OCI-LY1 (cell line): Measurements from ENCODE around the gene SAAL1.
A peak's percentile ranks its signal among the peaks of the same experiment; 100 is the strongest.

Experiments used
- H2AFZ ChIP-seq: fragments of 200-600 bp; sonication (generic), shearing (Covaris generic); 2 replicates; pipeline ENCODE4 v1.6.0; 2014; ENCODE audit warnings: antibody characterized with exemption, mild to moderate bottlenecking, low read length
- H3F3A ChIP-seq: fragments of 200-600 bp; sonication (generic), shearing (Covaris generic); 2 replicates; pipeline ENCODE4 v1.6.0; 2014; ENCODE audit warnings: mild to moderate bottlenecking, antibody characterized with exemption, low read length, moderate library complexity; ENCODE audit not compliant: insufficient read depth
- H3K27ac ChIP-seq: fragments of 200-600 bp; sonication (generic); 2 replicates; pipeline ENCODE4 v1.5.1; 2014; ENCODE audit warnings: low read length, mixed run types, mild to moderate bottlenecking, low read depth; ENCODE audit not compliant: poor library complexity, severe bottlenecking
- H3K27me3 ChIP-seq: fragments of 200-600 bp; sonication (generic); 2 replicates; pipeline ENCODE4 v1.6.0; 2014; ENCODE audit warnings: antibody characterized with exemption, mild to moderate bottlenecking, low read length, moderate library complexity; ENCODE audit not compliant: insufficient read depth
- H3K36me3 ChIP-seq: fragments of 200-600 bp; sonication (generic); 2 replicates; pipeline ENCODE4 v1.6.1; 2014; ENCODE audit warnings: mild to moderate bottlenecking, antibody characterized with exemption, low read length, moderate library complexity, mixed read lengths; ENCODE audit not compliant: insufficient read depth
- H3K4me1 ChIP-seq: fragments of 200-600 bp; sonication (generic); 2 replicates; pipeline ENCODE4 v1.5.1; 2014; ENCODE audit warnings: mild to moderate bottlenecking, low read length, moderate library complexity; ENCODE audit not compliant: insufficient read depth, severe bottlenecking
- H3K4me2 ChIP-seq: fragments of 200-600 bp; sonication (generic), shearing (Covaris generic); 2 replicates; pipeline ENCODE4 v1.6.1; 2014; ENCODE audit warnings: low read length
- H3K4me3 ChIP-seq: fragments of 200-600 bp; sonication (generic); 2 replicates; pipeline ENCODE4 v1.5.1; 2014; ENCODE audit warnings: low read length, low read depth, mild to moderate bottlenecking, mixed read lengths; ENCODE audit not compliant: poor library complexity, severe bottlenecking
- H3K79me2 ChIP-seq: fragments of 200-600 bp; shearing (Covaris generic); 2 replicates; pipeline ENCODE4 v1.6.1; 2016; ENCODE audit warnings: mixed run types, low read length, mixed read lengths; ENCODE audit not compliant: insufficient read depth
- H3K9ac ChIP-seq: fragments of 200-600 bp; sonication (generic), shearing (Covaris generic); 2 replicates; pipeline ENCODE4 v1.6.1; 2014; ENCODE audit warnings: mild to moderate bottlenecking, low read length, mixed read lengths
- H3K9me2 ChIP-seq: fragments of 200-600 bp; sonication (generic), shearing (Covaris generic); 2 replicates; pipeline ENCODE4 v1.6.1; 2014; ENCODE audit warnings: low read depth, mild to moderate bottlenecking, low read length, mixed read lengths
- H3K9me3 ChIP-seq: fragments of 200-600 bp; shearing (Covaris generic); 2 replicates; pipeline ENCODE4 v1.6.1; 2014; ENCODE audit warnings: low read length, mixed read lengths
- H4K20me1 ChIP-seq: fragments of 200-600 bp; sonication (generic), shearing (Covaris generic); 2 replicates; pipeline ENCODE4 v1.6.0; 2016; ENCODE audit warnings: mild to moderate bottlenecking, low read length; ENCODE audit not compliant: insufficient read depth
- EZH2 ChIP-seq: fragments of 200-600 bp; sonication (generic), shearing (Covaris generic); IDR thresholded peaks from 2 replicates; pipeline ENCODE4 v1.8.0; 2017; ENCODE audit warnings: borderline replicate concordance, mixed run types, mild to moderate bottlenecking, antibody characterized with exemption, low read length, moderate library complexity, mixed read lengths
- TF ChIP-seq, protein P1 (sequence below): fragments of 200-600 bp; sonication (generic), shearing (Covaris generic); IDR thresholded peaks from 2 replicates; pipeline ENCODE4 v1.5.1; 2017; ENCODE audit warnings: mild to moderate bottlenecking, antibody characterized with exemption, low read length, moderate library complexity, mixed read lengths

SAAL1 gene

DNA sequence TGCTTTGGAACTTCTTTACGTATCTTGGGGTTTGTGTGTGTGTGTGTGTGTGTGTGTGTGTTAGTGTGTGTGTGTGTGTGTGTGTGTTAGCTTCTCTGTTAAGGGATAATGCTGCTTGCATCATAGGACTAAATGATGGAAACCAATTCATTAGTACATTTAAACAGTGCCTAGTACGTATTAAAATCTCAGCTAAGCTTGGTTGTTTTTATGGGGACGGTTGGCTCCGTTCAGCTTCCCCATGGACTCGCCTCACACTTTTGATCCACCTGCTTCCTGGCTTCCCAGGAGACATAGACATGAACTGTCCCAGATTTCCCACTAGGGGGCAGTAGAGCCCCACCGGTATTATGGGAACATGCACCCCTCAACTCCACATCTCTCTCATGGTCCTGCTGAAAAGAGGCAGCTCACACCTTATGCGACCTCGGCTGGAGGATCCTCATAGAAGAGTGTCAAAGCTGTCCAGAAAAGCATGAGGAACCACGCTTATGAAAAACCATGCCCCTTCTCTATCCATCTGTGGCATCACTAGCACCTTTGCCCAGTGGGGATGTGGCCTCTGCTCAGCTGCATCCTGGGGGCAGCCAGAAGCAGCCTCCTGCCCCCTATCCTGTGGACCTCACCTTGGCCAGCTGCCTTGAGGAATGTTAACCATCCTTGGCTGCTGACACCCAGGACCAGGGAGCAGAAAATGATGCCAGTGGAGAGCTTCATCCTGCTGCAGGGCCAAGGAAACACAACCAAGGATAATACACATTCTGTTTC lies 9.7 kb upstream of the SAAL1 start:
- no peaks in the 10 kb centered on the region for H3K4me1 ChIP-seq
- H2AFZ ChIP-seq: no peak overlapping the region
- no peaks in the 10 kb centered on the region for H3K79me2 ChIP-seq
- H3K27ac ChIP-seq: no peak overlapping the region
- no peaks in the 10 kb centered on the region for H3K9me2 ChIP-seq
- H3K27me3 ChIP-seq: no peaks in the 10 kb centered on the region
- no peaks in the 10 kb centered on the region for H3F3A ChIP-seq
- no peaks in the 10 kb centered on the region for H3K9me3 ChIP-seq
- no peak overlapping the region for H3K4me2 ChIP-seq
- H3K9ac ChIP-seq: no peak overlapping the region
- no peaks in the 10 kb centered on the region for H3K36me3 ChIP-seq
- H3K4me3 ChIP-seq: no peak overlapping the region
- TF ChIP-seq, protein P1, sequence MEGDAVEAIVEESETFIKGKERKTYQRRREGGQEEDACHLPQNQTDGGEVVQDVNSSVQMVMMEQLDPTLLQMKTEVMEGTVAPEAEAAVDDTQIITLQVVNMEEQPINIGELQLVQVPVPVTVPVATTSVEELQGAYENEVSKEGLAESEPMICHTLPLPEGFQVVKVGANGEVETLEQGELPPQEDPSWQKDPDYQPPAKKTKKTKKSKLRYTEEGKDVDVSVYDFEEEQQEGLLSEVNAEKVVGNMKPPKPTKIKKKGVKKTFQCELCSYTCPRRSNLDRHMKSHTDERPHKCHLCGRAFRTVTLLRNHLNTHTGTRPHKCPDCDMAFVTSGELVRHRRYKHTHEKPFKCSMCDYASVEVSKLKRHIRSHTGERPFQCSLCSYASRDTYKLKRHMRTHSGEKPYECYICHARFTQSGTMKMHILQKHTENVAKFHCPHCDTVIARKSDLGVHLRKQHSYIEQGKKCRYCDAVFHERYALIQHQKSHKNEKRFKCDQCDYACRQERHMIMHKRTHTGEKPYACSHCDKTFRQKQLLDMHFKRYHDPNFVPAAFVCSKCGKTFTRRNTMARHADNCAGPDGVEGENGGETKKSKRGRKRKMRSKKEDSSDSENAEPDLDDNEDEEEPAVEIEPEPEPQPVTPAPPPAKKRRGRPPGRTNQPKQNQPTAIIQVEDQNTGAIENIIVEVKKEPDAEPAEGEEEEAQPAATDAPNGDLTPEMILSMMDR: peak; percentile 95
- no peak for TF ChIP-seq EZH2
- H4K20me1 ChIP-seq: no peaks in the 10 kb centered on the region

DNA sequence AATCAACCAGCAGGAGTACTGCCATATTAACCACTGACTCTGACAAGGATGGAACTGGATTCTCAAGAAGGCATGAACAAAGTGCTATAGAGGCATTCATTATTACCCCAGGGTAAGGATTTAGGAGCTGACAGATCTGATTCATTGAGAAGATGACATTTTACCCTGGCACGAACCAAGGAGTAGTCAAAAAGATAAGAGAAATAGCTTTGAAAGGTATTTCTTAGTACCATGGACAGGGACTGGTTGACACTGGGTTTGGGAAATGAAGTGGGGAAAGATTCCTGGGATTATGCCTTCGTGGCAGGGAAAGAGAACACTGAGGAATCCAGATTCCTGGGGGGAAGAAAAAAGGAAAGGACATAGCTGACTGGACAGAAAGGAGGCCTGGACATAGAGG lies 5.1 kb upstream of the SAAL1 start:
- no peaks in the 10 kb centered on the region for H3F3A ChIP-seq
- H3K9me3 ChIP-seq: no peaks in the 10 kb centered on the region
- no peak overlapping the region for H3K4me2 ChIP-seq
- no peaks in the 10 kb centered on the region for H3K9me2 ChIP-seq
- H2AFZ ChIP-seq: no peak overlapping the region
- H3K79me2 ChIP-seq: no peaks in the 10 kb centered on the region
- no peaks in the 10 kb centered on the region for H3K36me3 ChIP-seq
- no peaks in the 10 kb centered on the region for H3K27me3 ChIP-seq
- no peak overlapping the region for H3K27ac ChIP-seq
- TF ChIP-seq EZH2: no peak
- TF ChIP-seq, protein P1: no peak
- no peak overlapping the region for H3K4me3 ChIP-seq
- H4K20me1 ChIP-seq: no peaks in the 10 kb centered on the region
- H3K4me1 ChIP-seq: peaks cover 3% of the 10 kb centered on the region
- no peak overlapping the region for H3K9ac ChIP-seq

DNA sequence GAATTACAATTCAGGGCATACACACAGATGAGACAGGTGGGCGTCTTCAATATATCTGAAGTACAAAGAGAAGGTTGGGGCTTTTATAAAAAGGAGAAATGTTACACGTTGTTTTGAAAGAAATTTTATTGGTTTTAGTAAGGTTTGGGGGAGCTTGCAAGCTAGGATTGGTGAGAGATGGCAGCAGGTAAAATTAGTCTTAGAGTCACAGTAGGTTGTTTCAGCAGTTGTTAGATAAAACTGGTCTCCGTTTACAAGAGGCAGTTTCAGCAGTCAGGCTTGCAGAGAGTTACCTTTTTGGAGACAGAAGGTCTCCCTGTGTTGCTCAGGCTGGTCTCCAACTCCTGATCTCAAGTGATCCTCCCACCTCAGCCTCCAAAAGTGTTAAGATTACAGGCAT lies 2.4 kb upstream of the SAAL1 start:
- Histone ChIP-seq H3K9me3 (no peaks in the 10 kb centered on the region), H3K4me1 (peaks cover 14% of the 10 kb centered on the region), H3K79me2 (peaks cover 17% of the 10 kb centered on the region), H3F3A (no peaks in the 10 kb centered on the region), H2AFZ (no peak overlapping the region), H3K36me3 (peaks cover 12% of the 10 kb centered on the region; the same call in 1 of the 2 replicates), H3K27ac (no peak overlapping the region), H3K4me3 (no peak overlapping the region), H4K20me1 (no peaks in the 10 kb centered on the region), H3K4me2 (no peak overlapping the region), H3K27me3 (no peaks in the 10 kb centered on the region), H3K9me2 (no peaks in the 10 kb centered on the region), H3K9ac (no peak overlapping the region)
- TF ChIP-seq EZH2: no peak
- TF ChIP-seq, protein P1: no peak
